Muscle layer of colon (tissue), 2 donors: ENCODE measurements around the gene CHD2.

Source experiments
- H3K27ac ChIP-seq: one replicate; pipeline ENCODE4 v1.7.0; 2013; ENCODE audit warnings: low read depth, mild to moderate bottlenecking, low read length, moderate library complexity
- H3K27me3 ChIP-seq, 2 donors: one replicate each; pipeline ENCODE4 v1.7.0; 2013; ENCODE audit warnings: low read length in 2 of 2, mild to moderate bottlenecking in 2 of 2; ENCODE audit not compliant: insufficient read depth in 2 of 2, control insufficient read depth in 1 of 2
- H3K36me3 ChIP-seq: one replicate; pipeline ENCODE4 v1.7.0; 2013; ENCODE audit warnings: mild to moderate bottlenecking, low read length; ENCODE audit not compliant: insufficient read depth
- H3K4me1 ChIP-seq: one replicate; pipeline ENCODE4 v1.7.0; 2013; ENCODE audit warnings: mild to moderate bottlenecking, low read length; ENCODE audit not compliant: insufficient read depth
- H3K4me3 ChIP-seq, 2 donors: one replicate each; pipeline ENCODE4 v1.7.0; 2013; ENCODE audit warnings: low read length in 2 of 2, low read depth in 1 of 2, mild to moderate bottlenecking in 1 of 2, moderate library complexity in 1 of 2
- H3K9ac ChIP-seq: one replicate; pipeline ENCODE4 v1.7.0; 2013; ENCODE audit warnings: low read length
- H3K9me3 ChIP-seq: one replicate; pipeline ENCODE4 v1.7.0; 2013; ENCODE audit warnings: mild to moderate bottlenecking, low read length
- donor health status: abdominal sarcoma.
- donor health status: Adenocarcinoma of cecum.

CHD2 gene

GRCh38 chr15:93070551-93071296 lies 170.6 kb downstream of the CHD2 start:
- no peaks in the 10 kb centered on the region for H3K9me3 ChIP-seq
- H3K4me1 ChIP-seq, result peaks cover 63% of the 10 kb centered on the region
- peak overlapping the region; percentile 86 to 92 for H3K4me3 ChIP-seq
- H3K27ac ChIP-seq, result peak overlapping the region; percentile 99
- peak overlapping the region; percentile 84 for H3K9ac ChIP-seq
- peaks cover 0 to 6% of the 10 kb centered on the region in 2 donors for H3K27me3 ChIP-seq
- no peaks in the 10 kb centered on the region for H3K36me3 ChIP-seq

- H3K4me3 ChIP-seq, result peak overlapping the region; percentile 86 to 92
- no peaks in the 10 kb centered on the region for H3K9me3 ChIP-seq
- H3K27me3 ChIP-seq, result peaks cover 0 to 6% of the 10 kb centered on the region in 2 donors
- peak overlapping the region; percentile 99 for H3K27ac ChIP-seq
- no peaks in the 10 kb centered on the region for H3K36me3 ChIP-seq
- peak overlapping the region; percentile 84 for H3K9ac ChIP-seq
- peaks cover 65% of the 10 kb centered on the region for H3K4me1 ChIP-seq
These were observed 171.4 kb downstream of the CHD2 start for GRCh38 chr15:93071469-93071936.

- Histone ChIP-seq H3K27ac (peak overlapping the region; percentile 99), H3K9ac (peak overlapping the region; percentile 84), H3K4me3 (peak overlapping the region; percentile 86 to 92), H3K36me3 (no peaks in the 10 kb centered on the region), H3K4me1 (peaks cover 62% of the 10 kb centered on the region), H3K27me3 (peaks cover 0 to 6% of the 10 kb centered on the region in 2 donors), H3K9me3 (no peaks in the 10 kb centered on the region)
These were observed 171.9 kb downstream of the CHD2 start for GRCh38 chr15:93072011-93072410.

GRCh38 chr15:93072411-93073394 lies 172.6 kb downstream of the CHD2 start:
- H3K36me3 ChIP-seq, result no peaks in the 10 kb centered on the region
- H3K9ac ChIP-seq, result peak overlapping the region; percentile 84
- H3K4me1 ChIP-seq, result peaks cover 62% of the 10 kb centered on the region
- peak overlapping the region; percentile 86 to 92 for H3K4me3 ChIP-seq
- peak overlapping the region; percentile 99 for H3K27ac ChIP-seq
- no peaks in the 10 kb centered on the region for H3K9me3 ChIP-seq
- peaks cover 0 to 6% of the 10 kb centered on the region in 2 donors for H3K27me3 ChIP-seq

DNA sequence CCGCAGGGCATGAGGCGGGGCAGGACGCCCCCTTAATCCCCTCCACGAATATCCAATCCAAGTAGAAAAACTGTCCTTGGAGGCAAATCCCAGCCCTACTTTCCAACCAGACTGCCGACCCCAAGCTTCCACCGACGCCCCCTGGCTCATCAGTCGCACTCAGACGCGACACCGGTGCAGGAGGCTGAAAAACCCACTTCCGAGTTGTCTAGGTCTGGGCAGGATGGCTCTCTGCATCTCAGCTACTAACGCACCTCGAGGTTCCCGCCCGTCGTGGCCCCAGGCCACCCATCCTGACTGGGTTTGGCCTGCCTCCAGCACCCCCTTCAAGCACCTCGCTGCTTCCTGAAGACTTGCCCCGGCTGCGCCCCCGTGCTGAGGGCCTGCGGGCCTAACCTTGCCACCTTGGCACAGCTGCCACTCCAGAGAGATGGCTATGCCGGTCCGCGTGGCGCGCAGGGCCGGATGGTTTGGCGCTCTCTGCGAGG lies 173.4 kb downstream of the CHD2 start:
- peak overlapping the region; percentile 3 for H3K9ac ChIP-seq
- no peaks in the 10 kb centered on the region for H3K36me3 ChIP-seq
- H3K27me3 ChIP-seq, result peaks cover 0 to 6% of the 10 kb centered on the region in 2 donors
- H3K4me1 ChIP-seq, result peaks cover 54% of the 10 kb centered on the region
- peak overlapping the region; percentile 41 to 92 for H3K4me3 ChIP-seq
- H3K9me3 ChIP-seq, result no peaks in the 10 kb centered on the region
- peak overlapping the region; percentile 99 for H3K27ac ChIP-seq

DNA sequence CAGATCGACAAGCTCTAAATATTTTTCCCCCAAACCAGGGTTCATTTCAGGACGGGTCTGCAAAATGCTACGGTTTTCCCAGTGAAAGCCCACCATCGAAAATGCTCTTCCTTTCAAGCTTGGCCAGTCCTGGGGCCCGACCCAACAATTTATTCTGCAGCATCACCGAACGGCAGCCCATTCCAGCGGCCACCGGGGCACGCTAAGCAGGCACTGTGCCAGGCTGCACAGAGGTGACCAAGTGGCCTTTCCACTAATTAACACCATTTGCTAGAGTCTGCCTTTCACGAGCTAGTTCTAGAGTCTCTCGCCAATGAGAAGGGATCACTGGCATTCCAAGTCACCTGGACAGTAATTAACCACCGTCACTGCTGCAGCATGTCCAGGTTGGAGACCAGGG lies 174.5 kb downstream of the CHD2 start:
- H3K4me1 ChIP-seq, result peaks cover 55% of the 10 kb centered on the region

DNA sequence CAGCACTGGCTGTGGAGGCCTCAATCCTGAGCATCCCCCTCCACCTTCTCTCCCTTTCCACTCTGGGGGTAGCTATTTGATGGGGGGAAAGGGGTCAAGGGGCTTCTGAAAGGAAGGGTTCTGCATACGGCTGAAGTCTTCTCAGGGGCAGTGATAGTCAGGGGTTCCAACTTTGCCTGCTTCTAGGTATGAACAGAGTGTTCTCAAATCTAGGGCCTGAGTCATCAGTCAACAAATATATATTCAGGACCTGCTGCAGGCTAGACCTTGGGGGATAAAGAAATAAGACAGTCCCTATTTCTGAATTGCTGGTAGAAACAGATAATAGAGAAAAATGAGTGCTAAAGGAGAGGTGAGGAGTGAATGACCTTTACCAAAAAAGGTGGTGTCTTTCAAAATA lies 176.1 kb downstream of the CHD2 start:
- Histone ChIP-seq H3K4me3 (no peak overlapping the region), H3K9me3 (no peaks in the 10 kb centered on the region), H3K27ac (peak overlapping the region; percentile 61), H3K27me3 (peaks cover 0 to 6% of the 10 kb centered on the region in 2 donors), H3K4me1 (peaks cover 56% of the 10 kb centered on the region), H3K36me3 (no peaks in the 10 kb centered on the region), H3K9ac (no peak overlapping the region)

More for the DNA sequence above, 174.5 kb downstream of the CHD2 start:
- Histone ChIP-seq H3K9ac (no peak overlapping the region), H3K9me3 (no peaks in the 10 kb centered on the region), H3K36me3 (no peaks in the 10 kb centered on the region), H3K27ac (peak overlapping the region; percentile 99), H3K27me3 (peaks cover 0 to 6% of the 10 kb centered on the region in 2 donors), H3K4me3 (no peak overlapping the region)

GRCh38 chr15:93076875-93077274 lies 176.8 kb downstream of the CHD2 start:
- H3K4me3 ChIP-seq, result no peak overlapping the region
- H3K4me1 ChIP-seq, result peaks cover 62% of the 10 kb centered on the region
- H3K27ac ChIP-seq, result peak overlapping the region; percentile 61
- H3K36me3 ChIP-seq, result no peaks in the 10 kb centered on the region
- H3K9ac ChIP-seq, result no peak overlapping the region
- H3K27me3 ChIP-seq, result peaks cover 0 to 6% of the 10 kb centered on the region in 2 donors
- H3K9me3 ChIP-seq, result no peaks in the 10 kb centered on the region
